Activated T-cell treated with anti-CD3 and anti-CD28 coated beads for 48 hours (primary cell): Measurements from ENCODE around the gene IGFBP4.

Experiments used
- DNase-seq: peaks from one replicate; pipeline ENCODE4 v3.0.0-alpha.2; 2020; ENCODE audit warnings: low read depth

Gene IGFBP4

DNA sequence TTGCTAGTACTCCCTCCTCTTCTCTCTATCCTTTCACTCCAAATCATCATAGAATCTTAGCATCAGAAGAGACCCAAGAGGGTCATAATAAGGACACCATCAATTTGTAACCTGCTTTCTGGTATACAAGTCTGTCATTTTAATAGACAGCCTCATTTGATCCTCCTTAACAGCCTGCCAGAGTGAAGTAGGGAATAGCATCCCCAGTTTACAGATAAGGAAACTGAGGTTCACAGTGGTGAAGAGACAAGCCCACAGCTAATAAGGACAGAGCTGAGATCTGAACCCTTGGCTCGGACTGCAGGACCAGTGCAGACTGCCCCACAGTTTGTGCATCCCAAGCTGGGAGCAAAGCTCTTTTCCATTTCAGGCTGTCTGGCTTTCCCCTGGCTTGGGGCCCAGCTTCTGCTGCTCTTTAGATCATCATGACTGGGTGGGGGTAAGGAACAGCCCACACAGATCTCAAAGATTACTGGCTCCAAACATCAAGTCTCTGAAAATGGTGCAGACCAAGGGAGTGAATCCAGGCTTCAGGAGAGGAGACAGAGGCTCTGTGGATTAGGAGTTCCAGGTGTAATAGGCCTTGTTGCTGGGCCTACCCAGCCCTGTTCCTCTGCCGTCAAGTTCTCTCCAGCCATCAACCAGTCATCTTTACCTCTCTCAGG is 10.3 kb upstream of the IGFBP4 start:
- DNase-seq, result no peak

DNA sequence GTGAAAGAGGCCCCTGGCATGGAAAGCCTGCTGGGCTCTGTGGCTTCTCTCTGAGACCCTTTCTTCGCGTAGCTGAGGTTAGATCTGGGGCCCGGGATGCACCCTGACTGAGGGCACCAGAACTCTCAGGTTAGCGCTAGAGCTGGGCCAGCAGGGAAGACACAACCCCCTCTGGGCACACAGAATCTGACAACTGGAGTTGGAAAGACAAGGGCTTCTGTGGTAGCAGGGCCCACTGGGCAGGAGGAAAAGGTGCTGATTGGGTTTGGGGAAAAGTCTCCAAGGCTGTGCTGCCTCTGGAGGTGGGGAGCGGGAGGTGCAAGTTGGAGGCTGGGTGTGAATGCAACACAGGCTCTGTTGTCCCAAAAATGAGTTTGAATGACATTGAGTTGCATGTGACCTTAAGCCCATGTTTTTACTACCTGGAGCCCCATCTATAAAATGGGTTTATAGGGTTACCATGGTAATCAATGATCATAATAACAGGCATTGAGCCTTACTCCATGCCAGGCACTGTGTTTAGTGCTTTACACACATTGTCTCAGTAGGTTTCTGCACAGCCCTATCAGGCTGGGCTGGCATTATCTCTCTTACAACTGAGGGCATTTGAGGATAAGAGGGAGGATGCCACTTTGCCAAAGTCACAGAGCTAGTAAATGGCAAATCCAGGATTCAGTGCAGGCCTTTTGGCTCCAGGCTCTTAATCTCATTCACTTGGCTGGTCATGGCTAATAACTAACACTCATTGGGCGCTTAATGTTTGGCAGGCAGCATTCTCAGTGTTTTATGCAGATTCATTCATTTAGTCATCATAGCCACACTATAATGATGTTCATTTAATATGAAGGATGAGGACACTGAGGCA is 9.5 kb upstream of the IGFBP4 start:
- DNase-seq, result no peak

DNA sequence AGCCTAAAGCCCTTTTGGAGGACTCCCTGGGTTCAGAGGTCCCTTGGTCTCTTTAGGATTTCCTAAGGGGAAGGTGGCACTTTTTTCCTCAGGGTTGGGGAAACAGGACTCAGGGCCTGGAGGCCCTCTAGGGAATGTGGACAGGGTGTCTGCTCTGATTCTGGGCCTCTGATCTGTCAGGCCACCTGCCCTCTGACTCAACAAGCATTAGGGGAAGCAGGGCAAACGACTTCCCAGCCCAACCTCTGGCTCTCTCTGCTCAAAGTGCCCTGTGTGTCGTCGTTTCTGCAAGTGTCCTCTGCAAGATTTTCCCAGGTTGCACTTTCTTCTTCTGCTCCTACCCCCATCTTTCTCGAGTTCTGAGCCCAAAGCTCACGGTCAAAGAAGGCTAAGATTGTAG is 6.6 kb upstream of the IGFBP4 start:
- no peak for DNase-seq

DNA sequence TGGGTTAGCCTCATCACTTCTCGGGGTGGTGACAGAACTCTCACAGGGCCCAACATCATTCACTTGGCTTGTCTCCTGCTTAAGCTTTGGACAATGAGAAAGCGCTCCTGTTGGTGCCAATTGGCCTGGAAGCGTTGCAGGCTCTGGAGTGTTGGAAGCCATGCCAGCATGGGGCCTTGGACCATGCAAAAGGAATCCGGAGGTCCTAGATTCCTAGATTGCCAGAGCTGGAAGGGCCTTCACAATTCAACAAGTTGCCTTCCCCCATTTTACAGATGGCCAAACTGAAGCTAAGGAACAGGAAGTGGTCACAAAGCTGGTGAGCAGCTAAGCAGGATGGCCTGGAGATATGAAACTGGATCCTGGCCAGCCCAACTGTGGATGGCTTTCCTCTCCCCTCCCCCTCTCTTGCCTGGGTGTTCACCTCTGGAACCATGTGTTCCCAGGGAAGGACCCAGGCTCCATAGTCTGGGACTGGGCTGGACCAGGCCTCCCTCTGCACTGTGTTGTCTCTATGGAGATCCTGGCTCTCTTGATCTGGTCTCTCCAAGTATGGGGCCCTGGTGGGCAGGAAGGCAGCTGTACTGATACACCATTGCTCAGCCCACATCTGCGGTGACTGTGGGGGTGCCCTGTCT is 6.0 kb upstream of the IGFBP4 start:
- DNase-seq, result no peak

DNA sequence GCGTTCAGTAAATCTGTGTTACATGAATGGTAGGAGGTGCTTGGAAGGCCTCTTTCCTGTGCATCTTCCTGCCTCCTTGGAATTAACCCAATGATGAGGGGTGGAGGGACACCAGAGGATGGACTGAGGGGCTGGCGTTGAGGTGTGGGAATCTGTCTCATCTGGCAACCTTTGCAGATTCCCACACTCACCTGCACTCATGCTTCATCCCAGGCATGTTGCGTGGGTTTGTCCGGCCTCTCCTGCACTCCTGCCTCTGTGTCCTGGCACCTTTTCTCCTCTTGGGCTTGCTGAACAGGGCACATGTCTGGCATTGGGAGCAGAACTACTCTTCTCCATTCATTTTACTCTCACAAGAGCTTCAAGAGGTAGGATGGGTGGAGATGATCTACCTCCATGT is 3.1 kb upstream of the IGFBP4 start:
- DNase-seq, result no peak

DNA sequence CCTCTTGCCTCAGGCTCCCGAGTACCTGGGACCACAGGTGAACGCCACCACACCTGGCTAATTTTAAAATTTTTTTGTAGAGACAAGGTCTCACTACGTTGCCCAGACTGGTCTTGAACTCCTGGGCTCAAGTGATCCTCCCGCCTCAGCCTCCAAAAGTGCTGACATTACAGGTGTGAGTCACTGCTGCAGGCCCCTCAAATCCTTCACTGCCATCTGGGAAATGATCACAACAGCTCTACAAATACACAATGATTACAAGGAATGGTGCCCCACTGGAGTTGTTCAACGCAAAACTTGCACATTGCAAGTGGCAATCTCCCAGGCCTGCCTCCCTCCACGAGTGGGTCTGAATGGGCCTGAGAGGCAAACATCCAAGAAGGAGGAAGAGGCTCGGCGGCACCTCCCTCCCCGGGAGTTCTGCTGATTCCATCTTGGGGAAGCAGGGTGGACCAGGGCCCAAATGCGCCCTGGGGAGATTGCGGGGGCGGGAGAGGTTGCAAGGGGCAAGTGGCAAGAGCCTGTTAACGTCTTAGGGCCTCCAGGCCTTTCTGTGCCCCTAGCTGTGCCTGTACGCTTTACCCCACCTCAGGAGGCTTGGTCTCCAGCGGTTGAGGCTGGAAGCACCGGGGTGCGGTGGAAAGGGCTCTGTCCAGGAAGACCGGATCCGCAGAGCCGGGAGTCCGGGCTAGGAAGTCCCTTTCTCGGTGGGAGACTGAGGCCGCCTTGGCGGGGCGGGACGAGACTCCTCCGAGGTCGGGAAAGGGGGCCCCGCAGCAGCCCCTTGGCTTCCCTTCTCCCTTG is 656 bp upstream of the IGFBP4 start:
- no peak for DNase-seq

DNA sequence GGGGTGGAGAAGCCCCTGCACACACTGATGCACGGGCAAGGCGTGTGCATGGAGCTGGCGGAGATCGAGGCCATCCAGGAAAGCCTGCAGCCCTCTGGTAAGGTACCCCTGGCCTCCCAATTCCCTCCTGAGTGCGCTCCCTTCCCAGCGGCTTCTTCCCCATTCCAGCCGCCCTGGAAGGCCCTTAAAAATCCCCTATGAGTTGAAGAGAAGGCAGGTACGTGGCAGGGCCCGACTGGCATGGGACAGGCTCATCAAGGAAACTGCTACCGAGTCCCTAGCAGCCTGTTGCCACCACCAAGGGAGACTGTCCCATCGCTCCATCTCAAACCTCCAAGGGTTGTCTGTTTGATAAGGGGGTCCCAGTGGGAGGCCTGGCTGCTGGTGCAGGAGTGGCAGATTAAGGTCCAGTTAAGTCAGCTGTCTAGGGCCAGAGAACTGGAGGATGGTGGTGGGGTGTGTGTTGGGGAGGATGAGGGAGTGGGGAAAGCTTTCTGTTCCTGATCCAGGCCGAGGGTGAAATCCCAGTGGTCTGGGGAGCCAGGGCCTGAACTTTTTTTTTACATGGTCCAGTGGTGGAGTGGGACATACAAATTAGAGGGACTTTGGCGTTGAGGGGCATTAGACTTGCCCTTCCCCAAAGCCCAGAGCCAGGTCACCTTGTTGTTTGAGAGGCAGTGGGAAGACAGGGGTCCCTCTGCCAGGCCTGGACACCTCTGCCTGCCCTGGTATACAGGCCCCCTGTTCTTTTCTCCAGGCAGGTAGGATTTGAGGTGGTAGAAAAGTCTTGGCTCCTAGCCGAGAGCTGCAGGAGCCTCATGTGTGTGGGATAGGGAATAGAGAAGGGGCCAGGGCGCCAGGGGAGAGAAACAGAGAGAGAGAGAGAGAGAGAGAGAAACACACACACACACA is 994 bp downstream of the IGFBP4 start:
- no peak for DNase-seq

DNA sequence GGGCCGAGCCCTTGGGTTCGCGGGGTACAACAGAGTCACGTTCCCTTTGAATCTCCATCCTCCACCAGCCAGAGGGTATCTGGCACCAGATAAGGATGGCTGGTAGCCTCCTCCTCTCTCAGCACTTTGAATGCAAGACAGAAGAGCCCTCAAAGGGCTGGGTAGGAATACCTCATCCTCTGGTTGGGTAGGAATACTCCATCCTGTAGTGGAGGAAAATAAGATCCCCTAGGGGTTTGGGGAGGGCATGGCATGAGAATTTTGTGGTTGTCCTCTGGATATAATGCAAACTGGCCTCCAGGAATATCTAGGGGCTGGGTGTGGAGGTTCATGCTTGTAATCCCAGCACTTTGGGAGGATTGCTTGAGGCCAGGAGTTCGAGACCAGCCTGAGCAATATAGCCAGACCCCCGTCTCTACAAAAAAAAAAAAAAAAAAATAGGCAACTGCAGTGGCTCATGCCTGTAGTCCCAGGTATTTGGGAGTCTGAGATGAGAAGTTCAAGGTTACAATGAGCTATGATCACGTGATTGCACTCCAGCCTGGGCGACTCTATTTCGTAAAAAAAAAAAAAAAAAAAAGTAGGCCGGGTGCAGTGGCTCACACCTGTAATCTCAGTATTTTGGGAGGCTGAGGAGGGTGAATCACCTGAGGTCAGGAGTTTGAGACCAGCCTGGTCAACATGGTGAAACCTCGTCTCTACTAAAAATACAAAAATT is 2.7 kb downstream of the IGFBP4 start:
- DNase-seq, result no peak

DNA sequence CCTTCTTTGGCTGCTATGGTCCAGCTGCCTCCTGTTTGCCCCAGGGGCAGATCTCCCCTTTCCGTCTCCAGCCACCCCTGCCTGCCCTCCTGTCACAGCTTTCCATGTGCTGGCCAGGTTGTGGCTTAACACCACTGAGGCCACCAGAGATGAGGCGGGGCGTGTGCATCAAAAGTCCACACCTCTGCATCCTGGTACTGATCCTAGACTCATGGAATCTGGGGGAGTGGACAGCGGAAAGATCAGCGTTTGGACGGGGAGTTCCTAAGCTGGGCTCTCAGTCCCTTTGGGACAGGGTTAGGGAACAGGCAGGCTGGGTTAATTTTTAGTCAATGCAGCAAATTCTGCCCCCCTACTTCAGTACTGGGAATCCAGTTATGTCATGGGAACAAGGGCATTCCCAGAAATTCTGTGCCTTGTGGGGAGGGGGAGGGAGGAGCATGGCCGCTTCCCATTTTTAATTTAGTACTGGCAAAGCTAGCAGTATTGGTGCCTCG is 3.9 kb downstream of the IGFBP4 start:
- no peak for DNase-seq

DNA sequence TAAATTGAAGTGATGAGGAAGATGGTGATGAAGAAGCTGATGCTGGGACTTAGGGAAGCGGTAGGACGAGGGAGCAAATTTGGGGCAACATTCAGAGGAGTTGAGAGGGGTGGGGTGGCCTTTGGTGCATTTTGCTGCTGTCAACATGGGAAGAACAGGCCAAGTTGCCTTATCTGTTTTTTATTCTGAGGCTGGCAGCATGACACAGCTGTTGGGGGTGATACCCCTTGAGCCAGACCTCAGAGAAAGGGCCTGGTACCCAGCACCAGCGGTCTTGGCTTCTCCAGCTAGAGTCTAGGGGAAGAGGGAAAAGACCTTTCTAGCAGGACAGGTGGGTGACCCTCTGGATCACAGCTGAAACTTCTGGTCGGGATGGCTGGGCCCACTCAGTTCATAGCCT is 4.6 kb downstream of the IGFBP4 start:
- no peak for DNase-seq

DNA sequence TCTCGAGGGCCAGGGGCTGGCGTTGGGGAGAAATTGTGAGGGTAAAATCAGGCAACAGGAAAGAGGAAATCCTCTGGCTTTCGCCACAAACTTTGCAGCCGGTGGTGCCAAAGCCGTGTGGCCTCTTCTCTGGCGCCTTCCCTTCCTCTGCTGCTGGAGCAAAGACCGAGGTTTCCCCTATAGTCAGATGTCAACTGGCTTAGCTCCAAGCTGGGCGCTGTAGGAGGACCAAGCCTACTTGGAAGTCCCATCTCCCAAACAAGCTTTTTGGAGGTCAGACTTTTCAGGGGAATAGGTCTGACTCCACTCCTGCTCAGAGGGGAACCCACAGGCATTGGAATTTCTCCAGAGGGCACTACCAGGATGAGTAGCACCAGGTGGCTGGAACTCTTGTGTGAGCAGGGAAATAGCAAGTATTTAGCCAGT is 5.0 kb downstream of the IGFBP4 start:
- DNase-seq, result no peak

DNA sequence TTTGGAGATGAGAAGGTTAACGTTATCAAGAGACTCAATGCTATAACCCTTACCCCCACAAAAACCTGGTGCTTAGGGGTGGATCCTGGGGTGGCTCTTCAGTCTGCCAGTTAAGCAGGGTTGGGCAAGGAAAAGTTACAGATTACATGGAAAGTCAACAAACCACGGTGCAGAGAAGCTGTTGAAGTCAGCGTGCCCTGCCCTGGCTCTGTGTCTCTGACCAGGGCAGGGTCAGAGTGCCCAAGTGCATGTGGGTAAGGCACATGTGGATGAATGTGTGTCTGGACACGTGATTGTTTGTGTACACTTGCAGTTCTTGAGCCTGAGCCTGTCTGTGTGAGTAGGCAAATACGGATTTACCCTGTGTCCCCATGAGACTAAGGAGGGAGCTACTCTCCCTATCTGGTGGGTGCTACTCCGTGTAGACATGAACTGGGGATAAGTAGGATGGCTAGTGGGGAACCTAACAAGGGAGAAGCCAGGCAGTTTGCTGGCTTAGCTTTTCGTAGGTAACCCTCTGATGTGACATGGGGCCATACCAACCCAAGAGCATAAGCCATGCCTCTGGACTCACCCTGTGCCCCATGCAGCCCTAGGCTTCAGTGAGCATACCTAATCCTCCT is 5.5 kb downstream of the IGFBP4 start:
- DNase-seq, result no peak

DNA sequence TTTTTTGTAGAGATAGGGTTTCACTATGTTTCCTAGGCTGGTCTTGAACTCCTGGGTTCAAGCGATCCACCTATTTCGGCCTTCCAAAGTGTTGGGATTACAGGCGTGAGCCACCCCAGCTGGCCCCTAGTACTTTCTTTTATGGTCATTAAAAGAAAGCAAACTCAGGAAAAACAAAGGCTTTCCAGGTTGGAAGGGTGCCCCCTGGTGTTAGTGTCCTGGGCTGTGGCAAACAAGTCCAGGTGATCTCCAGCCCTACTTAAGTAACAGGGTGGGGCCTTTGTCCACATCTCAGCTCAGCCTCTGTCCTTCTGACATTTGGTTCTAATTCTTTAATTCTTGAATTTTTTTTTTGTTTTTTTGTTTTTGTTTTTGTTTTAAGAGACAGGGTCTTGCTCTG is 6.9 kb downstream of the IGFBP4 start:
- DNase-seq, result peak; percentile 18

DNA sequence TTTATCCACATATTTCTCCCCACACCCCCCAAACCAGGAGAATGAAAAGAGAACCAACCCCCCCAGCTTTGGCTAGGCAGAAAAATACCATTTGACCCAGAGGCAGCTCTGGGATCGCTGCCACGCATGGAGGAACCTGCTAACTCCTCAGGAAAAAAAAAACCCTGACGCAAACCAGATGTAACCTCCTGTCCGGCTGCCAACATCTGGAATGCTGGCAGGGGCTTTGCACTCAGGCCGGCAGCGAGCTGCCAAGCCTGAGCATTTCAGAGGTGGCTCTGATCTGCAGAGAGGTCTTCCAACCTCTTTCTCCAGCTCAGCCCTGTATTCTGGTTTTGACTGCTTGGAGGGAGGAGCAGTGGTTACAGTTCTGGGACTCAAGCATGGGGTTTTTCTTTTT is 8.2 kb downstream of the IGFBP4 start:
- no peak for DNase-seq

DNA sequence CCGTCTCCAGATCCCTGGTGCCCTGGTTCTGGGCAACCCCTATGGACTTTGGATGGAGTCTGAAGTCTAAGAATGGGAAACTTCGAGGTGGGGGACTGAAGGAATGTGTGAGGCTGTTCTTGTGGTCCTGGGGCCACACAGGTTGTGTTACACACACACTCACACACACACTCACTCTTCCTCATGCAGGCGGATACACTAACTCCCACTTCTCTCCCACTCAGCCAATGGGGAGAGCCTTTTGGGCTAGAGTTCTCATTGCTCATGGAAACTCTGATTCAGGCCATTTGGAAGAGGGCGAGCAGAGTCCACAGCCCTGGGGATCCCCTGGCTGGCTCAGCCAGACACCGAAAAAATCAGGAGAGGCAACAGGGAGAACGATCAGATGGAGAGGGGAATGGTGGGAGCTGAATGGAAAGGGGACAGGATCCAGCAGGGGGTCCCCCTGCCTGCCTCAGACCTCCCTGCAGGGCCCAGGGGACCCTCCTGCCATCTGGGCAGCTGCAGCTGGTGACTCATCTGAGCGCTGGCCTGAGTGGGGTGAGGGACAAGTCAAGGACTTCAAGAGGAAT is 9.1 kb downstream of the IGFBP4 start:
- DNase-seq, result no peak

DNA sequence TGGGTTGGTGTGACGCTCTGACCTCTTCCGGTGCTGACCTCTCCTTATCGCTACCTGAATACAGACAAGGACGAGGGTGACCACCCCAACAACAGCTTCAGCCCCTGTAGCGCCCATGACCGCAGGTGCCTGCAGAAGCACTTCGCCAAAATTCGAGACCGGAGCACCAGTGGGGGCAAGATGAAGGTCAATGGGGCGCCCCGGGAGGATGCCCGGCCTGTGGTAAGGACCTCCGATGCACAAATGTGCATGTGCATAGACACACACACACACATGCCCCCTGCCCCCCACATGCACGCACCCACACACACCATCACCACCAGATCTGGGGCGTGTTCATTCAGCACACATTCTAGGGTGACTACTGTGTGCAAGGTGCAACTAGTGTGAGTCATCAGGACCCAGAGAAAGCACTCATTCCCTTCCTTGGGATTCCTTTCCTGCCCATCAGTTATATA is 9.7 kb downstream of the IGFBP4 start:
- no peak for DNase-seq

DNA sequence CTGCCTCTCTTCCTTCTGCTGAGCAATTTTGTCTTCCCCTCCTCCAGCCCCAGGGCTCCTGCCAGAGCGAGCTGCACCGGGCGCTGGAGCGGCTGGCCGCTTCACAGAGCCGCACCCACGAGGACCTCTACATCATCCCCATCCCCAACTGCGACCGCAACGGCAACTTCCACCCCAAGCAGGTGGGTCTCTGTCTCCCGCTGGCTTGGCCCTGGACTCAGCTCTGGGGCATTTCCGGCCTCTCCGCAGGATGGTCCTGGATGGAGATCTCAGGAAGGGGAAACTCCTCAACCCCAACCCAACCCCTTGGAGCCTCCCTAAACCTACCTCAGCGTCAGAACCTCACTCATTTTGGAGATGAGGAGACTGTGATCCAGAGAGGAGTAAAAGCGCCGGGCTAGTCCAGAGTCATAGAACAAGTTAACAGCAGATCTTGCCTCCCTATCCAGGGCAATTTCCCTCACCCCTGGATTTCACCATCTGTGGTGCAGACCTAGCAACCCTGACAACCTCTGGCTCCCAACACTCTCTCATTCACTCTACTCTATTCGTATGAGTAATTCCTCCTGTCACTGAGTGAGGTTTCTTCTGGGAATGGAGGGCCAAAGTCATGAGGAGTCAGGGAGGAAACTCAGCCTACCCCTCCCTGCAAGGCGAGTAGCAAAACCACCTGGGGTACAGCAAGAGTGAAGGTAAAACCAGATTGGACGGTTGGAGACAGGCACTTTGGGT is 10.8 kb downstream of the IGFBP4 start:
- DNase-seq, result no peak

DNA sequence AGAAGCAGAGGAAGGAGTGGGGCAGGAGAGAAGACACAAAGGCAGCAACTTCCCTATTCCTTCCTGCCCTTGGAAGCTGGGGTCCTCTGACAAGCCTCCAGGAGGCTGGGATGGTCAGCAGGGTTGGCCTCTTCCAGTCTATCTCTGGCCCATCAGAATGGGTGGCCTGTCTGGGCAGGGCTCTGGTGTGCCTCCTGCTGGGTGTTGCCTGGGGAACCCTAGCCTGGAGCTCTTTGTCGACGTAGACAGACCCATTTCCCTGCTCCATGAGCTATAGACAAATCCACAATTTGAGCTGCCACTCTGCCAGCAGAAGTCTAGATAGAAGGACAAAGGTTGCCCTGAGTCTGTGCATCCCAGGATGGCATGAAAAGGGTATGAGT is 11.4 kb downstream of the IGFBP4 start:
- no peak for DNase-seq
